HG03439 (cell line): ENCODE results near the gene RGS21.
"Not testable (repeated sequence)": the region's sequence is repeated elsewhere in the genome, so short reads cannot be mapped to it uniquely, and the experiment has no call there.

Experiments used
- ATAC-seq: cut with Tn5 transposase; IDR thresholded peaks from one replicate; pipeline ENCODE4 v1.9.1; 2021; ENCODE audit warnings: mild to moderate bottlenecking, moderate library complexity; ENCODE audit not compliant: unreplicated experiment

Gene RGS21

GRCh38 chr1:192316942-192317450 is at the start of gene RGS21:
Gene RGS21 (plus strand): TSS chr1:192316992. CDS start chr1:192343037, 26,045 bp downstream.
- no peak for ATAC-seq

GRCh38 chr1:192268468-192269052 is 48.2 kb upstream of the RGS21 start:
- no peak for ATAC-seq

- ATAC-seq, result no peak
Observed at GRCh38 chr1:192270398-192270797, 46.4 kb upstream of the RGS21 start.

GRCh38 chr1:192272732-192273131 is 44.1 kb upstream of the RGS21 start:
- no peak for ATAC-seq

- ATAC-seq, result no peak
Observed at GRCh38 chr1:192274588-192274987, 42.2 kb upstream of the RGS21 start.

- ATAC-seq, result no peak
Observed at GRCh38 chr1:192277635-192278034, 39.2 kb upstream of the RGS21 start.

GRCh38 chr1:192284927-192285326 is 31.9 kb upstream of the RGS21 start:
- ATAC-seq, result no peak

- no peak for ATAC-seq
Observed at GRCh38 chr1:192303029-192303428, 13.8 kb upstream of the RGS21 start.

- not testable (repeated sequence) for ATAC-seq
Observed at GRCh38 chr1:192308314-192308713, 8.5 kb upstream of the RGS21 start.

GRCh38 chr1:192311281-192311680 is 5.5 kb upstream of the RGS21 start:
- no peak for ATAC-seq

GRCh38 chr1:192327997-192328396 is 11.2 kb downstream of the RGS21 start:
- no peak for ATAC-seq

- no peak for ATAC-seq
Observed at GRCh38 chr1:192342842-192343241, 26.1 kb downstream of the RGS21 start.

GRCh38 chr1:192343344-192343743 is 26.6 kb downstream of the RGS21 start:
- no peak for ATAC-seq

GRCh38 chr1:192349314-192349713 is 32.5 kb downstream of the RGS21 start:
- ATAC-seq, result no peak

- no peak for ATAC-seq
Observed at GRCh38 chr1:192350356-192350755, 33.6 kb downstream of the RGS21 start.

GRCh38 chr1:192351550-192351949 is 34.8 kb downstream of the RGS21 start:
- ATAC-seq, result no peak

GRCh38 chr1:192357924-192358323 is 41.1 kb downstream of the RGS21 start:
- no peak for ATAC-seq

- no peak for ATAC-seq
Observed at GRCh38 chr1:192358402-192358801, 41.6 kb downstream of the RGS21 start.

GRCh38 chr1:192358822-192359221 is 42.0 kb downstream of the RGS21 start:
- ATAC-seq, result no peak

GRCh38 chr1:192363177-192363576 is 46.4 kb downstream of the RGS21 start:
- no peak for ATAC-seq

- ATAC-seq, result no peak
Observed at GRCh38 chr1:192367436-192367835, 50.6 kb downstream of the RGS21 start.

GRCh38 chr1:192375306-192375705 is 58.5 kb downstream of the RGS21 start:
- ATAC-seq, result no peak

- no peak for ATAC-seq
Observed at GRCh38 chr1:192376374-192376773, 59.6 kb downstream of the RGS21 start.
